B cell (primary cell): Measurements from ENCODE around the gene CHCHD4. TPM values are rescaled to one million over a fixed set of nuclear protein-coding genes. Genes with fewer than 3 reads are reported as not detected.

Experiments used
- ATAC-seq: fragments of 200-7000 bp; cut with Tn5 transposase; one replicate; pipeline ENCODE4 v1.10.0; 2021; ENCODE audit warnings: low read depth, mild to moderate bottlenecking, moderate number of reproducible peaks, moderate library complexity
- CTCF ChIA-PET: fragments of 350-600 bp; sonication (Branson Sonifier 250); formaldehyde crosslinking; loops from one replicate; lab custom pipeline; 2021; ENCODE audit warnings: antibody characterized with exemption, inconsistent platforms; lab: Charles Lee
- POLR2A ChIA-PET: fragments of 350-600 bp; sonication (Branson Sonifier 250); formaldehyde crosslinking; loops from one replicate; lab custom pipeline; 2021; ENCODE audit warnings: antibody characterized with exemption; lab: Charles Lee
- DNase-seq: peaks from one replicate; pipeline ENCODE4 v3.0.0; 2013
- H2AFZ ChIP-seq: 2 replicates; pipeline ENCODE4 v1.6.1; 2012; ENCODE audit warnings: mild to moderate bottlenecking, low read depth, low read length; ENCODE audit not compliant: insufficient read depth, poor library complexity, severe bottlenecking
- H3K27ac ChIP-seq, 2 donors: 1 replicate in 1 of 2; 2 replicates in 1 of 2; pipeline ENCODE4 v1.5.1; 2012 to 2013; ENCODE audit warnings: low read length in 2 of 2, mild to moderate bottlenecking in 2 of 2, moderate library complexity in 1 of 2
- H3K27me3 ChIP-seq, 4 experiments: fragments of 200-600 bp in 1 of 4; sonication (generic) in 1 of 4; replicated peaks in 1 of 4; 1 replicate in 2 of 4; 2 replicates in 2 of 4; pipeline versions ENCODE4 v1.6.1 to v1.7.0; 2013 to 2016; ENCODE audit warnings: low read length in 3 of 4, mild to moderate bottlenecking in 2 of 4, mixed read lengths in 1 of 4, moderate library complexity in 1 of 4; ENCODE audit not compliant: insufficient read depth in 4 of 4, control insufficient read depth in 3 of 4; ENCODE audit errors: control extremely low read depth in 1 of 4
- H3K36me3 ChIP-seq, 2 experiments: replicated peaks in 1 of 2; 1 replicate in 1 of 2; 2 replicates in 1 of 2; pipeline versions ENCODE4 v1.6.1 to v1.7.1; 2013; ENCODE audit warnings: low read length in 1 of 2; ENCODE audit not compliant: insufficient read depth in 2 of 2, control insufficient read depth in 1 of 2; ENCODE audit errors: control extremely low read depth in 1 of 2, extremely low read depth in 1 of 2
- H3K4me1 ChIP-seq, 2 donors: fragments of 200-600 bp in 1 of 2; sonication (generic) in 1 of 2; 1 replicate in 1 of 2; 2 replicates in 1 of 2; pipeline versions ENCODE4 v1.5.1 to v1.6.1; 2013 to 2017; ENCODE audit warnings: low read length in 2 of 2; ENCODE audit not compliant: control insufficient read depth in 2 of 2, insufficient read depth in 2 of 2
- H3K4me2 ChIP-seq: replicated peaks from 2 replicates; pipeline ENCODE3; 2012; ENCODE audit warnings: mild to moderate bottlenecking, low read depth, low read length; ENCODE audit not compliant: poor library complexity, severe bottlenecking
- H3K4me3 ChIP-seq, 5 experiments: fragments of 200-600 bp in 1 of 5; sonication (generic) in 1 of 5; 1 replicate in 3 of 5; 2 replicates in 2 of 5; pipeline versions ENCODE4 v1.5.1 to v1.7.0; 2011 to 2016; ENCODE audit warnings: low read length in 4 of 5, mild to moderate bottlenecking in 4 of 5, low read depth in 2 of 5, control low read depth in 1 of 5, moderate library complexity in 1 of 5; ENCODE audit not compliant: insufficient read depth in 1 of 5; ENCODE audit errors: control extremely low read depth in 1 of 5, extremely low read depth in 1 of 5
- H3K79me2 ChIP-seq: fragments of 200-600 bp; sonication (generic); one replicate; pipeline ENCODE4 v1.6.0; 2016; ENCODE audit warnings: low read length; ENCODE audit not compliant: control insufficient read depth, insufficient read depth
- H3K9ac ChIP-seq: fragments of 200-600 bp; sonication (generic); 2 replicates; pipeline ENCODE4 v1.6.1; 2017; ENCODE audit warnings: mild to moderate bottlenecking, low read length, moderate library complexity
- H3K9me3 ChIP-seq, 3 donors: one replicate each; pipeline versions ENCODE4 v1.6.1 to v1.7.1; 2013; ENCODE audit warnings: low read length in 2 of 3; ENCODE audit not compliant: control insufficient read depth in 2 of 3, insufficient read depth in 1 of 3; ENCODE audit errors: control extremely low read depth in 1 of 3
- H4K20me1 ChIP-seq: 2 replicates; pipeline ENCODE4 v1.6.0; 2012; ENCODE audit warnings: mild to moderate bottlenecking, low read length; ENCODE audit not compliant: insufficient read depth, control insufficient read depth, poor library complexity, severe bottlenecking
- H3K27ac Mint-ChIP-seq: one replicate; pipeline ENCODE4 v1.8.0; 2021; ENCODE audit warnings: mixed read lengths
- H3K27me3 Mint-ChIP-seq: one replicate; pipeline ENCODE4 v1.8.0; 2021; ENCODE audit warnings: mixed read lengths
- H3K4me1 Mint-ChIP-seq: one replicate; pipeline ENCODE4 v1.8.0; 2021; ENCODE audit warnings: mixed read lengths
- H3K4me3 Mint-ChIP-seq: one replicate; pipeline ENCODE4 v1.8.0; 2021; ENCODE audit warnings: mixed read lengths
- H3K9me3 Mint-ChIP-seq: one replicate; pipeline ENCODE4 v1.8.0; 2022; ENCODE audit warnings: mixed read lengths; ENCODE audit not compliant: insufficient read depth
- CTCF ChIP-seq: fragments of 200-600 bp; IDR thresholded peaks from one replicate; pipeline ENCODE4 v1.8.0; 2022; ENCODE audit warnings: antibody characterized with exemption, mild to moderate bottlenecking
- EZH2 ChIP-seq: IDR thresholded peaks from 2 replicates; pipeline ENCODE4 v1.6.1; 2012; ENCODE audit warnings: borderline replicate concordance, low read depth, mild to moderate bottlenecking, moderate library complexity, low read length; ENCODE audit not compliant: insufficient read depth, poor library complexity, severe bottlenecking
- WGBS: methylation state at CpG from one replicate; pipeline ENCODE4 v1.1.5; 2013; ENCODE audit warnings: missing lambda C conversion rate; ENCODE audit not compliant: insufficient coverage; 5-methylcytosine and 5-hydroxymethylcytosine counted together
- intact Hi-C: fragments of 100-400 bp; cut with micrococcal nuclease; formaldehyde crosslinking; loops from one replicate; pipeline ENCODE4 v1.10.0; 2022
- polyA plus RNA-seq: library from polyadenylated mRNA; depleted of rRNA; stranded (reverse); fragments of >200 nt; gene quantifications from 2 replicates; pipeline ENCODE4 v1.2.3, GENCODE V29; 2012
- total RNA-seq, 2 donors: library from RNA; stranded (reverse); fragments of 120-200 nt in 1 of 2; gene quantifications; 1 replicate in 1 of 2; 2 replicates in 1 of 2; pipeline versions ENCODE4 v1.2.3 to v1.2.4, GENCODE V29; 2013 to 2022

The CHCHD4 gene
- total and polyA plus RNA-seq, 2 donors (not counting 1 experiment from before 2014, with no cell fraction given) = 3.7 to 8.0 TPM

GRCh38 chr3:14134291-14134690, 9.6 kb upstream of the CHCHD4 start:
- no peak overlapping the region for H3K4me2 ChIP-seq
- Mint-ChIP-seq H3K4me1 (no peaks in the 10 kb centered on the region), H3K27ac (no peak overlapping the region), H3K27me3 (no peaks in the 10 kb centered on the region), H3K9me3 (no peaks in the 10 kb centered on the region), H3K4me3 (no peak overlapping the region)
- no peaks in the 10 kb centered on the region for H3K27me3 ChIP-seq
- no peak overlapping the region for H2AFZ ChIP-seq
- DNase-seq = no peak
- H4K20me1 ChIP-seq = peaks cover 7% of the 10 kb centered on the region
- ChIA-PET CTCF (no interaction called here), POLR2A (no interaction called here)
- no peak for ATAC-seq
- 99% methylated on average over 6 of the region's 6 CpGs for WGBS
- H3K4me3 ChIP-seq = no peak overlapping the region
- no peaks in the 10 kb centered on the region for H3K9me3 ChIP-seq
- no peak overlapping the region for H3K9ac ChIP-seq
- intact Hi-C loops = no loop called here
- H3K4me1 ChIP-seq = no peaks in the 10 kb centered on the region
- H3K79me2 ChIP-seq = peaks cover 3% of the 10 kb centered on the region
- H3K27ac ChIP-seq = no peak overlapping the region
- H3K36me3 ChIP-seq = peaks cover 0 to 73% of the 10 kb centered on the region in 2 experiments
- TF ChIP-seq CTCF (no peak), EZH2 (no peak)

GRCh38 chr3:14133876-14134275, 9.2 kb upstream of the CHCHD4 start:
- Histone ChIP-seq H3K4me2 (no peak overlapping the region), H3K9me3 (no peaks in the 10 kb centered on the region), H3K4me1 (no peaks in the 10 kb centered on the region), H3K27ac (no peak overlapping the region), H3K4me3 (no peak overlapping the region), H4K20me1 (peaks cover 7% of the 10 kb centered on the region), H3K27me3 (no peaks in the 10 kb centered on the region), H3K36me3 (peaks cover 0 to 73% of the 10 kb centered on the region in 2 experiments), H3K9ac (no peak overlapping the region), H2AFZ (no peak overlapping the region), H3K79me2 (peaks cover 5% of the 10 kb centered on the region)
- H3K9me3 Mint-ChIP-seq = no peaks in the 10 kb centered on the region
- POLR2A ChIA-PET = no interaction called here
- H3K27ac Mint-ChIP-seq = no peak overlapping the region
- intact Hi-C loops = no loop called here
- H3K4me3 Mint-ChIP-seq = no peak overlapping the region
- no peaks in the 10 kb centered on the region for H3K27me3 Mint-ChIP-seq
- 95% methylated on average over 5 of the region's 5 CpGs for WGBS
- CTCF ChIA-PET = interaction anchor here (0.6 kb wide), 1 partner anchor 1298 kb away, joined by 3 read pairs; no protein-coding TSS in a partner anchor
- ATAC-seq (no peak), DNase-seq (no peak)
- no peaks in the 10 kb centered on the region for H3K4me1 Mint-ChIP-seq
- no peak for TF ChIP-seq EZH2
- no peak for TF ChIP-seq CTCF
